Stimulated activated CD8-positive, alpha-beta memory T cell treated with anti-CD3 and anti-CD28 coated beads, Interleukin-15, amount 100 ng/mL, for 4 hours (primary cell): ENCODE results near the gene MAPRE2.

ENCODE experiments used
- DNase-seq, 2 donors: peaks; one replicate each; pipeline ENCODE4 v3.0.0-alpha.2; 2020; ENCODE audit warnings: low read depth in 2 of 2

Gene MAPRE2

GRCh38 chr18:35180455-35180854 is 139.2 kb downstream of the MAPRE2 start:
- no peak for DNase-seq

- DNase-seq = no peak
Observed at GRCh38 chr18:35182151-35182550, 140.9 kb downstream of the MAPRE2 start.

GRCh38 chr18:35183886-35184285 is 142.7 kb downstream of the MAPRE2 start:
- DNase-seq = no peak

- no peak for DNase-seq
Observed at GRCh38 chr18:35185771-35186170, 144.6 kb downstream of the MAPRE2 start.

GRCh38 chr18:35186291-35187034 is 145.2 kb downstream of the MAPRE2 start:
- no peak for DNase-seq

DNA sequence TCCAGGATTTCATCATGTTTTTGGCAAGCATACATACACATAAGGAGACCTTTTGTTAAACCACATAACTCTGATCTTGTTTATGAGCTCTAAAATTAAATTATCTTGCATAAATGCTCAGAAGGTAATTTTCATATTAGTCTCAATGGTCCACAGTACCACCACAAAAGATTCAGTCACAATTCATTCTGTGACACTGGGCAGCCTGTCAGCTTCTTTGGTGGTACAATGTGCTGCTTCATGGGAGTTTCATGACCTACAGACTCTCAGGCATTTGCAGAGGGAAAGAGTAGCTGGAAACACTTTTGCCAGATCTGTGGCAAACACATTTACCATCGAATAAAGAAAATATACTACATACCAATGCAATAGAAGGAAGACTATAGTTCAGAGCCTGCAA is 148.3 kb downstream of the MAPRE2 start:
- no peak for DNase-seq

DNA sequence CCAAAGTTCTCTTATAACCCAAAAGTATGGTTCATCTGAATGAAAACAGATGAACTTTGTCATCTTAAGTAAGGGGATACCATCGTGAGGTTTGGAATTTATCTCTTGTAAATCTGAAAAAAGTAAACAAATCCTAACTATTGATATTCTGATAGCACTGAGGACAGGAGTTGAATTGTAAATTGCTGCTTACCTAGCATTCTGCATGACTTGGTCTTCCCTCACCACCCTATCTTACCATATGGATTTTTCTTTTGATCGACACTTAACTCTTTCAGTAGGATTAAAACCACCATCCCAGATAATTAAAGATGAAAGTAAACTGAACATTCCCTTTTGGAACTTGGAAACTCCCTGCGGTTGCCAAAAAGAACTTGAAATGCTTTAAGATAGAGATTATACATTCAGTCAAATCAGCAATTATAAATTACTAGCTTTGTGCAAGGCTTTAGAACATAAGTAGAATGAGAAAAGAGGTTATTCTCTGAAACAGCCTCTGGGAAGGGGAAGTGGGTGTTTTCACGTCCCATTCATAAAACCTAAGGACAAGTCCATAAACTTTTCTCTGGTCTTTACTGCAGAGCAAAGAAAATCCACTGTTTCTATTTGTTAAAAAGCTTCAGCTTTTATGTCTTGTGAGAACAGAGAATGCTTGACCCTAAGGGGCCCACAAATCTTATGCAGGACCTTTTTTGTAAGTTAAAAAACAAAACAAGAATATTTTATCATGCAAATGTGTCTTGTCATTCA is 149.9 kb downstream of the MAPRE2 start:
- DNase-seq = no peak

DNA sequence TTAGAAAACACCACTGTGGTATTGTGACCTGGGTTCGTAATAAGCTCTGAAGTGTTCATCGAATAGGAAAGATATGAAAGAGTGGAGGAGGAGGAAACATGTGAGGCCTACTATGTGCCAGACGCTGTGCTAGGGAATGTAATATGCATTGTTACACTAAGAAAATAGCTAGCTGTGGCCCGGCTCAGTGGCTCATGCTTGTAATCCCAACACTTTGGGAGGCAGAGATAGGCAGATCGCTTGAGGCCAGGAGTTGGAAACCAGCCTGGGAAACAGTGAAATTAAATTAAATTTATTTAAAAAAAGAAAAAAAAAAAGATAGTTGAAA is 150.4 kb downstream of the MAPRE2 start:
- no peak for DNase-seq

DNA sequence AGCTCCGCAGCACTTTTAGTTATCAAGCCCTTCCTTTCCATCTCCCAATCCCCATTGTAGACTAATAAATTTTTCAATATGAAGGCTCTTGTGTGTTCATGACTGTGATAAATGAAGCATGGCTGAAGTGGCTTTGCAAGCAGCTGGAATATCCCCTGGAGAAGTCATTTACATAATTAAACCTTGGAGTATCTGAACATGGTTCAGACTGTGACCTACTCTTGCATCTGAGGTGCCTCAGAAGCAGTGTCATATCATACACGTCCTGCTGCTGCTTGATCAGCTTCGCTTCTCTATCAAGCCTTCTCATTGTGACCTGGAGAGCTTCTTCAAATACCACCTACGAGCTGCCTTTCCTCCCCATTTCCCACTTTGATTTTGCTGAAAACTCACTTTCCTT is 151.2 kb downstream of the MAPRE2 start:
- no peak for DNase-seq
